Stimulated activated CD4-positive, alpha-beta T cell treated with anti-CD3 and anti-CD28 coated beads, Interleukin-4, amount 100 ng/mL, for 4 hours (primary cell): ENCODE data around the gene APPBP2.
"Not testable (repeated sequence)": the region's sequence is repeated elsewhere in the genome, so short reads cannot be mapped to it uniquely, and the experiment has no call there.

Source experiments
- DNase-seq, 2 experiments: peaks; one replicate each; pipeline ENCODE4 v3.0.0-alpha.2; 2020

APPBP2 gene

DNA sequence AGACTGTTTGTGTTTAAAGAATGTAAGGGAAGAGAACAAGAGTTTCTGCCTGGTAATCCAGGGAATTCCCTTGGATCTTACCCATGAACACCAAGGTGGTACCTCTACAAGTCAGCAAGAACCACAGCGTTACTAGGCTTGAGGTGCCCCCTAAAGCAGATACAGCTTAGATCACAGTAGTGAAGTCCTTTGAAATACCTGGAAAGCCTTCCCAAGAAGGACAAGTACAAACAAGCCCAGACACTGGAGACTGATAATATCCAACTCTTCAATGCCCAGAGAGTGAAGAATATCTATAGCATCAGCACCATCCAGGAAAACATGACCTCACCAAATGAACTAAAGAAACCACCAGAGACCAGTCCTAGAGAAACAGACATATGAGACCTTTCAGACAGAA, 3.8 kb upstream of the APPBP2 start:
- DNase-seq: no peak

DNA sequence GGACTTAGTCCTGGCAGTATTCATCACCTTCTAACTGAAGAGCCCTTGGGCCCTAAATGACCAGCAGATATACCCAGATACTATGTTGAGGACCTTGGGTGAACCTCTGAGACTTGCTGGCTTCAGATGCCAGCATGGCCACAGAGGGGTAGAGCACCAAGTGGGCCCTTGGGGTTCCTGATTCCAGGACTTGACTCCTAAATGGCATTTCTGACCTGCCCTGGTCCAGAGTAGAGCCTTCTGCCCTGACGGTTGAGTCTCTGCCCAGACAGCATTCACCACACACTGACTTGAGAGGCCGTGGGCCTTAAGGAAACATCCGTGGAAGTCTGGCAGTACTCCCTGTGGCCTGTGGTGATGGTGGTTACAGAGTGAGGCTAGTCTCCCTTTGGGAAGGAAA, 2.8 kb upstream of the APPBP2 start:
- DNase-seq: no peak

DNA sequence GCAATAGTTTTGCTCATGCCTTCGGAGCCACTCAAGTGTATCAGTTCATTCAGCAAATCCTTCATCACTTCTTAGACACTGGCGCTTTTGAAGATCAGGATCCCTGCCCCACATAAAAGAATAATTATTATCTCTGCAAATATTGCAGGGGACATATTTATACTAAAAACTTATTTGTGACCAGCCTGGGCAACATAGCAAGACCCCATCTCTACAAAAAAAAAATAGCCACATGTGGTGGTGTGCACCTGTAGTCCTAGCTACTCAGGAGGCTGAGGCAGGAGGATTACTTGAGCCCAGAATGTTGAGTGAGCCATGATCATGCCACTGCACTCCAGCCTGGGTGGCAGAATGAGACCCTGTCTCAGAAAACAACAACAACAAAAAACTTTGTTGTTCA, 1.7 kb upstream of the APPBP2 start:
- no peak for DNase-seq

DNA sequence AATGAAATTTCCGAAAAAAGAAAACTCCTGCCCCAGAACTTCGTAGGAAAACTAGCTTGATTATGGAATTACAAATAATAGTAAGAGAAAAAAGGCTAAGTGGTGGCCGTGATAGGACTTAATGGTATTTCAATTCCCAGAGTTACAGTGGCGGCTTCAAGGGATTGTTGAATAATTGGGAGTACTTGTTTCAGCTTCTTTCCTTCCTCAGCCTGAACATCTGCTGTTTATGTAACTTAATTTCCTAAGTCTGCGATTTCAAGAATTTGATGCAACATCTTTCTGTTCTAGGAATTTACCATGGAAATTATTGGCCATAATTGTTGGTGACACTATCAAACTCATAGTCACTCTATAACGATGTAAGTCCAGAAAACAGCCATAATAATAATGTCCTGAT, 684 bp upstream of the APPBP2 start:
- DNase-seq: no peak

DNA sequence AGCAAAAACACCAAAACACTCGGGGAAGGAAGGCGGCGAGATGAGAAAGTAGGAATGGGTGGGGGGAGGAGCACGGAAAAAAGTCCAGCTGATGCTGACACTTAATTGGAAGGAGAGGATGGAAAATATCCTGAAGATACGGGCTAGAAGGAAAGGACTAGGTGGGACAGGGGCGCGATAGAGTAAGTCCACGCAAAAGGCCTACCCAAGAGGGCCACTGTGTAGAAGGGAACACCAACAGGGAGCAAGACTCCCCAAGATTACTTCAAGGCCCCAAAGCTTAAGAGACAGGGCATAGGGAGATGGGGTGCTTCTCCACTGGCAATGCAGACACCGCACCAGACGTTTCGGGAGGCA, 736 bp downstream of the APPBP2 start:
- DNase-seq: no peak

- no peak for DNase-seq
Observed at GRCh38 chr17:60524463-60525327, 1.3 kb downstream of the APPBP2 start.

DNA sequence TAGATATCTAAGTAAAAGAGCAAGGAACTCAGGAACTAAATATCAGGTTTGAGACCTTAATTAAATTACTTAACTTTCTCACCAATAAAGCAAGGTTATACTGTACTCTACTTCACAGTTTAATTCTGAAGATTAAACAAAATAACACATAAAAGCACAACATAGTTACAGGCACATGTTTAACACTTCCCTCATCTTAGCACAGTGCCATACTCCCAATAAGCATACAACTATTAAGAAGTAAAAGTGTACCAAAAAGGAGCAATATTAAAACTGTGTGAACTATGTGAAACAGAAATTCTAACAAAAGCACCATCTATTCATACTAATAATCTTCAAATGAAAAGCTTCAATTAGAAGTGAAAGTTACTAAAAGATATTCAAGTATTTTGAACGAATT, 2.2 kb downstream of the APPBP2 start:
- no peak for DNase-seq

DNA sequence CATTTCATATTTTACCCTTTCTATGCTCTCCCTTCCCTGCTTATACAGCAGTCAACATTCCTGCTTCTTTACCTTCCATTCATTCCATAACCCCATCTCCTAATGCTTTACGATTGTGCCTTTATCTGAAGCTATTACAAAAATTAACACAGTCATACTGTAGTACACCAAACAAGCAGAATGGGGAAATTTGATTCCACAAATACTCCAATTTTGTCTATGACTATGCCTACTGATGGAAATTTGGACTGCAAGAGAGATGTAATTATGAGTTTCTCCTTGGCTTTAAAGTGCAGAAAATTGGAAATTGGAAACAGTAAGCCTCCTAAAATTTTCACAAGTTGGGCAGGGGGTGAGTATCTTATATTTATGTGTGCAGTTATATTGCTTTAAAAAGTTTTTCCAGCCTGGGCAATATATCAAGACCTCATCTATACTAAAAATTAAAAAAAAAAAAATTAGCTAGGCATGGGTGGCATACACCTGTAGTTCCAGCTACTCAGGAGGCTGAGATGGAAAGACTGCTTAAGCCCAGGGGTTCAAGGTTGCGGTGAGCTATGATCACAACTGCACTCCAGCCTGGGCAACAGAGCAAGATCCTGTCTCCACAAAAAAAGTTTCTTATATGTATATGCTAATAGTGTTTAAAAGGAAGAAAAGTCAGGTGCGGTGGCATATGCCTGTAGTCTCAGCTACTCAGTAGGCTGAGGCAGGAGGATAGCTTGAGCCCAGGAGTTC, 3.0 kb downstream of the APPBP2 start:
- DNase-seq: no peak

GRCh38 chr17:60519795-60520194, 6.2 kb downstream of the APPBP2 start:
- no peak for DNase-seq

DNA sequence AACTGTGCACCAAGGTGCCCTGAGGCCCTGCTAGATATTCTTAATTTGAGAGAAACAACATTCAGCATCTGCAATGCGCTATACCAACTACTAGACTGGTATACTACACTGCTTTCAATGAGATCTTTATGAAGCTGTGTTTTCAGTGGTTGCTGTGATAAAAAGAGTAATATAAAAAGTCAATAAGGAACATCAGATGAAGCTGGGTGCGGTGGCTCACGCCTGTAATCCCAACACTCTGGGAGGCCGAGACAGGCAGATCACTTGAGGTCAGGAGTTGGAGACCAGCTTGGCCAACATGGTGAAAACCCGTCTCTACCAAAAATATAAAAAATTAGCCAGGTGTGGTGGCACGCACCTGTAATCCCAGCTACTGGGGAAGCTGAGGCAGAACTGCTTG, 10.4 kb downstream of the APPBP2 start:
- not testable (repeated sequence) for DNase-seq

DNA sequence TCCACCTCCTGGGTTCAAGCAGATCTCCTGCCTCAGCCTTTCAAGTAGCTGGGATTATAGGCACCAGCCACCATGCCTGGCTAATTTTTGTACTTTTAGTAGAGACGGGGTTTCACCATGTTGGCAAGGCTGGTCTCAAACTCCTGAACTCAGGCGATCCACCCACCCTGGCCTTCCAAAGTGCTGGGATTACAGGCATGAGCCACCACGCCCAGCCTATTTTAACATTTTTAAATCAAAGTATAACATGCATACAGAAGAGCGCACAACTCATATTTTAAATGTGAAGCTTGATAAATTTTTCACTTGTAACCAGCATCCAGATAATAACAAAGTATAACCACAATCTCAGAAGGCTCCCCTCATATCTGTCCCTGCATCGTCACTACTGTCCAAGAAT, 10.8 kb downstream of the APPBP2 start:
- not testable (repeated sequence) for DNase-seq

DNA sequence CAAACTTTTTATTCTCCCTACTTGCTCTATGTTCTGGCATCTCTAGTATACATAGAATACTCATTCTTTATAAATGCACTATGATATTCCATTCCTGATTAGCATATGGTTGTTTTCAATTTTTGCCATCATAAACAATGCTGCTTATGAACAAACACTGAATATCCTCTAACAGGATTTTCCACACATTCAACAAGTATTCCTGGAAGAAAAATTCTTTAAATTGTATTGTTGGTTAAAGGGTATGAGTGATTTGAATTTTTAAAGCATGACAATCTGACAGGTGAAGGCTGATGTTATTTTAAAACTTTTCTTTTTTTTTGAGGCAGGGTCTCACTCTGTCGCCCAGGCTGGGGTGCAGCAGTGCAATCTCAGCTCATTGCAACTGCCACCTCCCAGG, 11.5 kb downstream of the APPBP2 start:
- no peak for DNase-seq

DNA sequence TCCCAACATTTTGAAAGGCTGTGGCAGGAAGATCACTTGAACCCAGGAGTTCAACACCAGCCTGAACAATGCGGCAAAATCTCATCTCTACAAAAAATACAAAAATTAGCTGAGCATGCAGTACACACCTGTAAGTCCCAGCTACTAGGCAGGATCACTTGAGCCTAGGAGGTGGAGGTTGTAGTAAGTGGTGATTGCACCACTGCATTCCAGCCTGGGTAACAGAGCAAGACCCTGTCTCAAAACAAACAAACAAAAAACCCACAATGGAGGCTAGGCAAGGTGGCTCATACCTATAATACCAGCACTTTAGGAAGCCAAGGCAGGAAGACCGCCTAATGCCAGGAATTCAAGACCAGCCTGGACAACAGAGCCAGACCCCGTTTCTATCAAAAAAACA, 12.0 kb downstream of the APPBP2 start:
- DNase-seq: no peak

DNA sequence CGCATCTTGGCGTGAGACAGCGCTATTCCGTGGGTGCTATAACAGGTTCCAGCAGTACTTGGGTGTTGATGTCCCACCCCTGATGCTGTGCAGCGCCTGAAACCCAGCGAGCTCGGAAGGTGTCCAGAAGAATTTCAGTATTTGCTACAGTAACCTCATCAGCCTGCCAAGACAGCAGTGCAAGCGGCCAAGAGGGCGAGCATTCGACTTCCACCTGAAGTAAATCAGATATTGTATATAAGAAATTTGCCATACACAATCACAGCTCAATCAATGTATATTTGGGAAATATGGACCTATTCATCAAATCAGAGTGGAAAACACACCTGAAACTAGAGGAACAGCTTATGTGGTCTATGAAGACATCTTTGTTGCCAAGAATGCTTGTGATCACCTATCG, 13.0 kb downstream of the APPBP2 start:
- DNase-seq: no peak

GRCh38 chr17:60510723-60511122, 15.3 kb downstream of the APPBP2 start:
- no peak for DNase-seq

DNA sequence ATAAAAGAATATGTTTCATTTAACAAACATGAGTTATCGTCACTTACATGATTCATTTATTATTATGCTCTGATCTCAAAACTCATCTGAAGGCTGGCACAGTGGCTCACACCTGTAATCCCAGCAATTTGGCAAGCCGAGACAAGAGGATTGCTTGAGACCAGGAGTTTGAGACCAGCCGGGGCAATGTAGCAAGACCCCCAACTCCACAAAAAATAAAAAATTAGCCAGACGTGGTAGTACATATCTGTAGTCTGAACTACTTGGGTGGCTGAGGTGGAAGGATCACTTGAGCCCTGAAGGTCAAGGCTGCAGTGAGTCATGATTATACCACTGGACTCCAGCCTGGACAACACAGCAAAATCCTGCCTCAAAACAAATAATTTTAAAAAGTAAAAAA, 16.0 kb downstream of the APPBP2 start:
- no peak for DNase-seq

- DNase-seq: no peak
Observed at GRCh38 chr17:60508384-60508980, 17.6 kb downstream of the APPBP2 start.

- no peak for DNase-seq
Observed at GRCh38 chr17:60506312-60506711, 19.7 kb downstream of the APPBP2 start.

- no peak for DNase-seq
Observed at GRCh38 chr17:60502145-60502544, 23.9 kb downstream of the APPBP2 start.

- DNase-seq: no peak
Observed at GRCh38 chr17:60501589-60501988, 24.5 kb downstream of the APPBP2 start.

DNA sequence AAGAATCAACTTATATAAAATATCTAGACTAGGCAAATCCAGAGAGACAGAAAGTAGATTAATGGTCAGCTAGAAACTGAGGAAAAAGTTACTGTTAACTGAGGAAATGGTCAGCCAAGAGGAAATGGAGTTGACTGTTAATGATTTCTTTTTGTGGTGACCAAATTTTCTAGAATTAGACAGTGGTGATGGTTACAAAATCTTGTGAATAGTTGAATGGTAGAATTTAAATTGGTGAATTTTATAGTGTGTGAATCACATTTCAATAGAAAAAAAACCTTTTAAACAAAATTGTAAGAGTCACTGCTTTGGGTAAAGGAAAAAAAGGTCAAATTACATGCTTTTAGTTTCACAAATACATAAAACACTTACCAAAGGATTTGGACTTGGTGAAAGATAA, 30.0 kb downstream of the APPBP2 start:
- no peak for DNase-seq

DNA sequence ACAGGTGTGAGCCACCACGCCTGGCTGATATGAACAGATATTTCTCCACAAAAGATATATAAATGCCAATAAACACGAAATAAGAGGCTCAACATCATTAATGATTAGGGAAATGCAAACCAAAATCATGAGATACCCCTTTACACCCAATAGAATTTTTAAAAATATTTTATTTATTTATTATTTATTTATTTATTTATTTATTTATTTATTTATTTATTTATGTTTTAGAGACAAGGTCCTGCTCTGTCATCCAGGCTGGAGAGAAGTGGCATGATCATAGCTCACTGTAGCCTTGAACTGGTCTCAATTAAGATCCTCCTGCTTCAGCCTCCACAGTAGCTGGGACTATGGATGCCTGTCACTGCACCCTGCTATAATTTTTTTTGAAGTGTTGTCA, 30.8 kb downstream of the APPBP2 start:
- no peak for DNase-seq

DNA sequence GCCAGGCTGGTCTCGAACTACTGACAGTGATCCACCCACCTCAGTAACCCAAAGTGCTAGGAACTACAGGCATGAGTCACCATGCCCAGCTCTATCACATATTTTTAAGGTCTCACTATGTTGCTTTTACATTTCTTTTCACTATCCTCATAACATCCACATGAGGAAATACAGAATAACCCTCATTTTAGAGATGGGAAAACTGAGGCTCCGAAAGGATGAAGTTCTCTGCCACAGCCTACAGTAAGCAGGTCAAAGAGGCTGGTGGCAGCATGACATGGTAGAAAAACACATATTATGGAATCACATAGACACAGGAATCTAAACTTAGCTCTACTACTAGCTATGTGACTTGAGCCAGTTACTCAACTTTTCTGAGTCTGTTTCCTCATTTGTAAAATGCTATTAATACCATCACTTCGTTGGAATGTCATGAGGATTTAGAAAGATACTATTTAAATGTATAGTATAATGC, 32.2 kb downstream of the APPBP2 start:
- DNase-seq: no peak

DNA sequence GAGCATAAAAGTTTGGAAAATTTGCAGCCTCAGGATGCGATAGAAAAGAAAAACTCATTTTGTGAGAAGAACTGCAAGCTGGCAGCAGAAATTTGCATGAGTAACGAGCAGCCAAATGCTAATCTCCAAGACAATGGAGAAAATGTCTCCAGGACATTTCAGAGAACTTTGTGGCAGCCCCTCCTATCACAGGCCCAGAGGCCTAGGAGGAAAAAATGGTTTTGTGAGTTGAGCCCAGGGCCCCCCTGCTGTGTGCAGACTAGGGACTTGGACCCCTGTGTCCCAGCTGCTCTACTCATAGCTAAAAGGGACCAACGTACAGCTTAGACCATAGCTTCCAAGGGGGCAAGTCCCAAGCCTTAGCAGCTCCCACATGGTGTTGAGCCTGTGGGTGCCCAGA, 34.3 kb downstream of the APPBP2 start:
- DNase-seq: no peak
